ENCODE measurements around the gene STOML1. TPM values are rescaled to one million over a fixed set of nuclear protein-coding genes. Genes with fewer than 3 reads are reported as not detected.
A peak's percentile ranks its signal among the peaks of the same experiment; 100 is the strongest.

Gene STOML1
- total and polyA plus RNA-seq, 3 experiments from 2014 or later, result 8.6 to 13.3 (median 13.2) TPM

DNA sequence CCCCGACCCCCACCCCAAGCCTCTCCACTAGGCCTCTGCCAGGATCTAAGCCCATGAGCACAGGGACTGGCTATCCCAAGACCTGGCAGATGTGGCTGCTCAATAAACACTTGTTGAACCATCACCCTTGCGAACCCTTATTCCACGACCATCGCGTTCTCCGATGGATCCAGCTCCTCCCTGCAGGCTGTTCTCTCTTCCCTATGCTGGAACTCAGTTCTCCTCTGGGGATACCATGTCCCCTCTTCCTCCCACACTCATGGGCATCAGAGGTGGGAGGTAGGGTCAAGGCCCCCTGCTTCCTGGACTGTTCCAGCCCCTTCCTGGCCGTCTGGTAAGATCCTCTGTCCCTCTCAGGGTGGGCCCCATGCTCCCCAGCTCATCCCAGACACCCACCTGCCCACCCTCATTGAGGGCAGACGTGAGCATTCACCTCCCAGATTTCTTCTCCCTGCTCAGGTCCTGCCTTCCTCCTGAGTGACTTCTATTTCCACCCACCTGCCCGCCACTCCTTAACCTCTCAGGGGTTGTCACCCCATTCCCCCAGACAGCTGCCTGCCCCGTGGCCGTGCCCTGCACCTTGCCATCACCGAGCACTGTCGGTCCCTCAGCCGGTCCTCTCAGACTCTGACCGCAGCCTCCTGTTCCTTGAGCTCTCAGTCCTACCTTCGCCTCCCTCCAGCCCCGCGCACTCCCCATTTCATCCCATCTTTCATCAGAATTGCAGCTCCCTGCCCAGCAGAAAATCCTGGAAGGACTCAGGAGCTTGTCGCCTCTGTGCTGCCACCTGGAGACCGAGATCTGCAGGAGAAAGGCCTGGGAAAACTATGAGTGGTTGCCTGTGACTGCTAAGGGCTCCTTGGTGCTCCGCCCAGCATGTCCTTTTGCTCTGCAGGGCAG lies 44.4 kb upstream of the STOML1 start:
- Mint-ChIP-seq H3K36me3 (peaks cover 0 to 76% (median 8%) of the 10 kb centered on the region in 3 donors), H3K4me3 (no peak overlapping the region), H3K27ac (peak overlapping the region in 3 of 8 donors; percentile 17 to 82 (median 38)), H3K27me3 (no peaks in the 10 kb centered on the region), H3K9me3 (no peaks in the 10 kb centered on the region), H3K4me1 (no peaks in the 10 kb centered on the region)
- Histone ChIP-seq H3K9me3 (ENCODE audit: low read length) (no peaks in the 10 kb centered on the region), H3K4me3 (ENCODE audit: low read length) (no peak overlapping the region), H3K4me1 (ENCODE audit: insufficient read depth, low read length) (no peaks in the 10 kb centered on the region), H3K27me3 (ENCODE audit: insufficient read depth, low read length, poor library complexity, severe bottlenecking) (no peaks in the 10 kb centered on the region), H3K27ac (ENCODE audit: low read depth, low read length) (no peak overlapping the region), H3K36me3 (ENCODE audit: insufficient read depth, low read length) (peaks cover 31% of the 10 kb centered on the region)
- no peak for DNase-seq
- CTCF ChIA-PET, result no interaction called here
- POLR2A ChIA-PET, result no interaction called here

DNA sequence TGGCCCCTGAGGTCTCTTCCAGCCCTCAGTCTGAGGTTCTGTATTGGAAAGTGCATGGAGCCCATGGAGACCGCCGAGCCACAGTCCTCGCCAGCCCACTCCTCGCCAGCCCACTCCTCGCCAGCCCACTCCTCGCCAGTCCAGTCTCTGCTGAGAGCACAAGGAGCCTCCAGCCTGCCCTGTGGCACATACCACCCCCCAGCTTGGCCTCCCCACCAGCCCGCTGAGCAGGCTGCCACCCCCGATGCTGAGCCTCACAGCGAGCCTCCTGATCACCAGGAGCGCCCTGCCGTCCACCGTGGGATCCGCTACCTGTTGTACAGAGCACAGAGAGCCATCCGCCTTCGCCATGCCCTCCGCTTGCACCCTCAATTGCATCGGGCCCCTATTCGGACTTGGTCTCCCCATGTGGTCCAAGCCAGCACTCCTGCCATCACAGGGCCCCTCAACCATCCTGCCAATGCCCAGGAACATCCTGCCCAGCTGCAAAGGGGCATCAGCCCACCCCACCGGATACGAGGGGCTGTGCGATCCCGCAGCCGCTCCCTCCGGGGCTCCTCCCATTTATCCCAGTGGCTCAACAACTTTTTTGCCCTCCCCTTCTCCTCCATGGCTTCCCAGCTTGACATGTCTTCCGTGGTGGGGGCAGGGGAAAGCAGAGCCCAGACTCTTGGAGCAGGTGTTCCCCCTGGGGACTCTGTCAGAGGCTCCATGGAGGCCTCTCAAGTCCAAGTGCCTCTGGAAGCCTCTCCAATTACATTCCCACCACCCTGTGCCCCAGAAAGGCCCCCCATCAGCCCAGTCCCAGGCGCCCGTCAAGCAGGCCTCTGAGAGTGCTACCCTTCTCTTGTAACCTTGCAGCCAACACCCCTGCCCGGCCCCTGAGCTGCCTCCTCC lies 43.3 kb upstream of the STOML1 start:
- Mint-ChIP-seq H3K36me3 (peaks cover 0 to 79% (median 10%) of the 10 kb centered on the region in 3 donors), H3K9me3 (no peaks in the 10 kb centered on the region), H3K27me3 (no peaks in the 10 kb centered on the region), H3K4me1 (no peaks in the 10 kb centered on the region), H3K4me3 (peak overlapping the region in 1 of 7 donors; percentile 40), H3K27ac (peak overlapping the region in 2 of 8 donors; percentile 27 to 35)
- Histone ChIP-seq H3K4me3 (ENCODE audit: low read length) (no peak overlapping the region), H3K9me3 (ENCODE audit: low read length) (no peaks in the 10 kb centered on the region), H3K36me3 (ENCODE audit: insufficient read depth, low read length) (peaks cover 31% of the 10 kb centered on the region), H3K27ac (ENCODE audit: low read depth, low read length) (no peak overlapping the region), H3K27me3 (ENCODE audit: insufficient read depth, low read length, poor library complexity, severe bottlenecking) (no peaks in the 10 kb centered on the region), H3K4me1 (ENCODE audit: insufficient read depth, low read length) (no peaks in the 10 kb centered on the region)
- POLR2A ChIA-PET, result no interaction called here
- CTCF ChIA-PET, result no interaction called here
- no peak for DNase-seq

DNA sequence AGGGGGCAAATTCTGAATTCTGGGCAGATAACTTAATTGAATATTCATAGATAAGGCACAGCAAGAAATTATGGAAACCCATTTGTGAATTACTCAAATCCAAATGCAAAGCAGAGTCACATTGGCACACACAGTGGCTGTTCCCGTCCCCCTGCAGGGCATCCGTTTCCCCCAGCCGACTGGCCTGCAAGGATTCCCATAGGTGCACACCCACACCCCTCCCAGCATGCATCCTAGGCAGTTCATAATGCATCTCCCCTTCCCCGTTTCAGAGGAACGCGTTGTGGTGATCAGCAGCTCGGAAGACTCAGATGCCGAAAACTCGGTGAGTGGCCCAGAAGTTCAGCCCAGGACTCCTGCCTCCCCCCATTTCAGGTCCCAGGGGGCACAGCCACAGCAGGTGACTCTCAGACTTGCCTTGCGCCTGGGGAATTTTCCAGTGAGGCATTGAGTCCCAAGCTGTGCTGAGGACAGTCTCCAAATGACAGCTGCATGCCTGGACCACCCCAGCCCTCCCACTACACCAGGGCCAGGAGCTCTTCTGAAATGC lies 42.2 kb upstream of the STOML1 start:
- no peaks in the 10 kb centered on the region for H3K4me1 Mint-ChIP-seq
- H3K36me3 ChIP-seq (ENCODE audit: insufficient read depth, low read length), result peaks cover 31% of the 10 kb centered on the region
- no peaks in the 10 kb centered on the region for H3K9me3 ChIP-seq (ENCODE audit: low read length)
- ChIA-PET POLR2A (no interaction called here), CTCF (no interaction called here)
- no peak overlapping the region for H3K27ac ChIP-seq (ENCODE audit: low read depth, low read length)
- no peaks in the 10 kb centered on the region for H3K4me1 ChIP-seq (ENCODE audit: insufficient read depth, low read length)
- H3K27me3 Mint-ChIP-seq, result no peaks in the 10 kb centered on the region
- H3K9me3 Mint-ChIP-seq, result no peaks in the 10 kb centered on the region
- H3K4me3 ChIP-seq (ENCODE audit: low read length), result no peak overlapping the region
- H3K27me3 ChIP-seq (ENCODE audit: insufficient read depth, low read length, poor library complexity, severe bottlenecking), result no peaks in the 10 kb centered on the region
- DNase-seq, result no peak
- peaks cover 0 to 83% (median 12%) of the 10 kb centered on the region in 3 donors for H3K36me3 Mint-ChIP-seq
- no peak overlapping the region for H3K4me3 Mint-ChIP-seq
- H3K27ac Mint-ChIP-seq, result no peak overlapping the region

DNA sequence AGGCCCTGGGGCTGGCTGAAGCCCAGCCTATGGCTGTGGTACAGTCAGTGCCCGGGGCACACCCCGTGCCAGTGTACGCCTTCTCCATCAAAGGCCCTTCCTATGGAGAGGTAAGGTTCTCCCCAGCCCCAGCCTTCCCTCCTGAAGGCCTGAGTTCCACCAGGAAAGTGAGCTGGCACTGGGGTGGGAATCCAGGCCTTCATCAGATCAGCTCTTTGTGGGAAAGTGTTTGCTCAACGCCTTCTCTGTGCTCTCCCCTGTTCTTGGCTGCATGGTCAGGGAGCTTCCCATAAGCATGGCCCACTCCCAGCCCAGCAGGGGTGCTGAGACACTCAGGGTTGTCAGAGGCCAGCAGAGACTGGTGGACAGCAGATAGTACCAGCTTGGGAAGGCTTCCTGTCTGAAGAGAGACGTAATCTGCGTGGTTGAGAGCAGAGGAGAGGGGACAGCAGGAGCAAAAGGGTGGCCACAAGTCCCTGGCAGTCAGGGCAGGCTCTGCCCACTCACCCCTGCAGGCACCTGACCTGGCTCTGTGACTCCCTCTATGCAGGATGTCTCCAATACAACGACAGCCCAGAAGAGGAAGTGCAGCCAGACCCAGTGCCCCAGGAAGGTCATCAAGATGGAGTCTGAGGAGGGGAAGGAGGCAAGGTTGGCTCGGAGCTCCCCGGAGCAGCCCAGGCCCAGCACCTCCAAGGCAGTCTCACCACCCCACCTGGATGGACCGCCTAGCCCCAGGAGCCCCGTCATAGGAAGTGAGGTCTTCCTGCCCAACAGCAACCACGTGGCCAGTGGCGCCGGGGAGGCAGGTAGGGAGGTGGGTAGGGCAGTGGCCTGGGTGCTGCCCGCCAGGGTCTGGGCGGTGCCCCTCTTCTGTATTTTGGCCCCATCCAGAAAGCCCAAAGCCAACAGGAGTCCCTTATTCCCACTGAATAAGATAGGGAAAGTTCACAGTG lies 40.8 kb upstream of the STOML1 start:
- H3K36me3 Mint-ChIP-seq, result peaks cover 0 to 84% (median 15%) of the 10 kb centered on the region in 3 donors

DNA sequence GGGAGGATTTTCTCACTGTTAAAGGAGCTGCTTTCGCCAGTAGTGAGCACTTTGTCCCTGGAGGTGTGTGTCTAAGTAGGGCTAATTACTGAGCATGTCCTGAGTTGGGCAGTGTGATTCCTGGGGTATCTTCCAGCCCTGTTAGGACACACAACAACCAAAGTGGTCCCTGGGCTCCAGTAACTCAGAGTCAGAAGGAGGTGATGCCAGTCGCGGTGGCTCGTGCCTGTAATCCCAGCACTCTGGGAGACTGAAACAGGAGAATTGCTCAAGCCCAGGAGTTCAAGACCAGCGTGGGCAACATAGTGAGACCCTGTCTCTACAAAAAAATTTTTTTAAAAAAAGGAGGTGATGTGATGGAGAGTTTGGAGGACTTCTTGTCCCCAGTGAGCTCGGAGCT lies 40.0 kb upstream of the STOML1 start:
- H3K27me3 Mint-ChIP-seq, result no peaks in the 10 kb centered on the region
- no peaks in the 10 kb centered on the region for H3K4me1 Mint-ChIP-seq
- Histone ChIP-seq H3K36me3 (ENCODE audit: insufficient read depth, low read length) (peaks cover 30% of the 10 kb centered on the region), H3K27ac (ENCODE audit: low read depth, low read length) (no peak overlapping the region), H3K9me3 (ENCODE audit: low read length) (no peaks in the 10 kb centered on the region), H3K27me3 (ENCODE audit: insufficient read depth, low read length, poor library complexity, severe bottlenecking) (no peaks in the 10 kb centered on the region), H3K4me3 (ENCODE audit: low read length) (no peak overlapping the region), H3K4me1 (ENCODE audit: insufficient read depth, low read length) (no peaks in the 10 kb centered on the region)
- H3K4me3 Mint-ChIP-seq, result no peak overlapping the region
- CTCF ChIA-PET, result interaction anchor here (1.1 kb wide), 1 partner anchor 15 kb away, joined by 3 read pairs; no protein-coding TSS in a partner anchor
- H3K9me3 Mint-ChIP-seq, result no peaks in the 10 kb centered on the region
- DNase-seq, result no peak
- peaks cover 0 to 83% (median 17%) of the 10 kb centered on the region in 3 donors for H3K36me3 Mint-ChIP-seq
- POLR2A ChIA-PET, result no interaction called here
- peak overlapping the region in 3 of 8 donors; percentile 12 to 61 (median 15) for H3K27ac Mint-ChIP-seq

More for the DNA sequence above, 40.8 kb upstream of the STOML1 start:
- Histone ChIP-seq H3K27me3 (ENCODE audit: insufficient read depth, low read length, poor library complexity, severe bottlenecking) (no peaks in the 10 kb centered on the region), H3K4me1 (ENCODE audit: insufficient read depth, low read length) (no peaks in the 10 kb centered on the region), H3K36me3 (ENCODE audit: insufficient read depth, low read length) (peaks cover 31% of the 10 kb centered on the region), H3K4me3 (ENCODE audit: low read length) (no peak overlapping the region), H3K9me3 (ENCODE audit: low read length) (no peaks in the 10 kb centered on the region), H3K27ac (ENCODE audit: low read depth, low read length) (no peak overlapping the region)
- Mint-ChIP-seq H3K27me3 (no peaks in the 10 kb centered on the region), H3K4me3 (no peak overlapping the region), H3K9me3 (no peaks in the 10 kb centered on the region), H3K27ac (peak overlapping the region in 2 of 8 donors; percentile 6 to 60), H3K4me1 (no peaks in the 10 kb centered on the region)
- ChIA-PET CTCF (interaction anchor here (1.1 kb wide), 1 partner anchor 14 kb away, joined by 3 read pairs; no protein-coding TSS in a partner anchor), POLR2A (no interaction called here)
- no peak for DNase-seq

DNA sequence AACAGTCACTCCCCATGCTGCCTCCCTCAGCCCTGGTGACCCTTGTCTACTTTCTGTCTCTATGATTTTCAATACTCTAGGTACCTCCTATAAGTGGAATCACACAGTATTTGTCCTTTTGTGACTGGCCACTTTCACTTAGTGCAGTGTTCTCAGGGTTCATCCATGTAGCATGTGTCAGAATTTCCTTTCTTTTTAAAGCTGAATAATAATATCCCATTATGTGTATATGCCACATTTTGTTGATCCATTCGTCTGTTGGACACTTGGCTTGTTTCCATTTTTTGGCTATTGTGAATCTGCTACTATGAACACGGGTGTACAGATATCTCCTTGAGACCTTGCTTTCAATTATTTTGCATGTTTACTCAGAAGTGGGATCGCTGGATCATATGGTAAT lies 36.6 kb upstream of the STOML1 start:
- Mint-ChIP-seq H3K36me3 (peaks cover 0 to 76% (median 19%) of the 10 kb centered on the region in 3 donors), H3K9me3 (no peaks in the 10 kb centered on the region), H3K4me3 (no peak overlapping the region), H3K4me1 (no peaks in the 10 kb centered on the region), H3K27ac (peak overlapping the region in 3 of 8 donors; percentile 33 to 73 (median 67)), H3K27me3 (no peaks in the 10 kb centered on the region)
- no peaks in the 10 kb centered on the region for H3K9me3 ChIP-seq (ENCODE audit: low read length)
- POLR2A ChIA-PET, result no interaction called here
- no peaks in the 10 kb centered on the region for H3K4me1 ChIP-seq (ENCODE audit: insufficient read depth, low read length)
- H3K36me3 ChIP-seq (ENCODE audit: insufficient read depth, low read length), result peaks cover 35% of the 10 kb centered on the region
- H3K27ac ChIP-seq (ENCODE audit: low read depth, low read length), result no peak overlapping the region
- no peak overlapping the region for H3K4me3 ChIP-seq (ENCODE audit: low read length)
- no peaks in the 10 kb centered on the region for H3K27me3 ChIP-seq (ENCODE audit: insufficient read depth, low read length, poor library complexity, severe bottlenecking)
- CTCF ChIA-PET, result interaction anchor here (0.9 kb wide), 1 partner anchor 56 kb away, joined by 3 read pairs; no protein-coding TSS in a partner anchor
- DNase-seq, result no peak

DNA sequence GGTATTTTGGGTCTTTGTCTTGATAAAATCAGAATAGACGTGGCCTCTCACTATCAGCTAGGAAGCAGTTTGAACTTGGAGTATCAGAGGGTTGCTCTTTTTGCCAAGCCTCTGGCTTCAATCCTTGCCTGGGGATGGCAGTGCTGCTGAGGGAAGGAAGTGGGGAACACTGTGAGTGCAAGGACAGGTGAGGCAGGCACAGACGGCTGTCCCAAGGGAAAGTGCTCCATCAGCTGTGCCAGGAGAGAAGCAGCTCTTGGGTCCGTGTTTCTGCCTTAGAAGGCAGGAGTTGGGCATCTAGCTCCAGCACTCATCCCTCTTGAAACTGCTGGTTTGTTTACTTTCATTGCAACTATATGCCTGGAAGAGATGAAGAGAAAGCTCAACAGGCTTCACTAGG lies 35.6 kb upstream of the STOML1 start:
- Histone ChIP-seq H3K36me3 (ENCODE audit: insufficient read depth, low read length) (peaks cover 33% of the 10 kb centered on the region), H3K27me3 (ENCODE audit: insufficient read depth, low read length, poor library complexity, severe bottlenecking) (no peaks in the 10 kb centered on the region), H3K27ac (ENCODE audit: low read depth, low read length) (no peak overlapping the region), H3K4me1 (ENCODE audit: insufficient read depth, low read length) (no peaks in the 10 kb centered on the region), H3K4me3 (ENCODE audit: low read length) (no peak overlapping the region), H3K9me3 (ENCODE audit: low read length) (no peaks in the 10 kb centered on the region)
- H3K27ac Mint-ChIP-seq, result peak overlapping the region in 3 of 8 donors; percentile 26 to 59 (median 57)
- CTCF ChIA-PET, result interaction anchor here (1.2 to 1.3 kb wide), 2 partner anchors 52 to 103 kb away, joined by 3 read pairs; no protein-coding TSS in a partner anchor
- no peaks in the 10 kb centered on the region for H3K9me3 Mint-ChIP-seq
- peaks cover 0 to 4% (median 0%) of the 10 kb centered on the region in 3 donors for H3K4me1 Mint-ChIP-seq
- H3K36me3 Mint-ChIP-seq, result peaks cover 0 to 77% (median 22%) of the 10 kb centered on the region in 3 donors
- POLR2A ChIA-PET, result no interaction called here
- no peak overlapping the region for H3K4me3 Mint-ChIP-seq
- H3K27me3 Mint-ChIP-seq, result no peaks in the 10 kb centered on the region
- DNase-seq, result no peak
